Endodermal cell (in vitro differentiated cells): ENCODE measurements around the gene ZNF507. TPM values are rescaled to one million over a fixed set of nuclear protein-coding genes. Genes with fewer than 3 reads are reported as not detected.
A peak's percentile ranks its signal among the peaks of the same experiment; 100 is the strongest.

Experiments used
- DNase-seq: peaks from one replicate; pipeline ENCODE4 v3.0.0-alpha.2; 2017
- H3K27ac ChIP-seq: 2 replicates; pipeline ENCODE4 v1.5.1; 2013; ENCODE audit warnings: mild to moderate bottlenecking, low read depth, low read length, moderate library complexity
- H3K27me3 ChIP-seq: 2 replicates; pipeline ENCODE4 v1.6.1; 2013; ENCODE audit warnings: mild to moderate bottlenecking, low read length, moderate library complexity; ENCODE audit not compliant: insufficient read depth, control insufficient read depth, poor library complexity, severe bottlenecking
- H3K36me3 ChIP-seq: 2 replicates; pipeline ENCODE4 v1.7.0; 2013; ENCODE audit warnings: mild to moderate bottlenecking, low read length, moderate library complexity; ENCODE audit not compliant: control insufficient read depth, insufficient read depth
- H3K4me1 ChIP-seq: one replicate; pipeline ENCODE4 v1.7.0; 2013; ENCODE audit warnings: low read length; ENCODE audit not compliant: control insufficient read depth, insufficient read depth
- H3K4me3 ChIP-seq: 2 replicates; pipeline ENCODE4 v1.5.1; 2013; ENCODE audit warnings: mild to moderate bottlenecking, low read length, moderate library complexity
- H3K9ac ChIP-seq: 2 replicates; pipeline ENCODE4 v1.6.1; 2013; ENCODE audit warnings: mild to moderate bottlenecking, low read length, moderate library complexity; ENCODE audit not compliant: poor library complexity, severe bottlenecking; ENCODE audit errors: extremely low read depth
- H3K9me3 ChIP-seq: 2 replicates; pipeline ENCODE4 v1.6.1; 2013; ENCODE audit warnings: mild to moderate bottlenecking, low read length, moderate library complexity; ENCODE audit not compliant: control insufficient read depth
- H3K27ac Mint-ChIP-seq: 2 replicates; pipeline ENCODE4 v1.8.0; 2020; ENCODE audit warnings: mixed read lengths
- H3K27me3 Mint-ChIP-seq: 2 replicates; pipeline ENCODE4 v1.8.0; 2021; ENCODE audit warnings: mild to moderate bottlenecking, mixed read lengths; ENCODE audit not compliant: insufficient read depth
- H3K36me3 Mint-ChIP-seq: 2 replicates; pipeline ENCODE4 v1.8.0; 2020; ENCODE audit warnings: low read depth, mixed read lengths
- H3K4me1 Mint-ChIP-seq: 2 replicates; pipeline ENCODE4 v1.8.0; 2020; ENCODE audit warnings: mixed read lengths
- H3K4me3 Mint-ChIP-seq: 2 replicates; pipeline ENCODE4 v1.8.0; 2020; ENCODE audit warnings: mild to moderate bottlenecking, moderate library complexity, mixed read lengths
- H3K9me3 Mint-ChIP-seq: 2 replicates; pipeline ENCODE4 v1.8.0; 2020; ENCODE audit warnings: mild to moderate bottlenecking, mixed read lengths
- CTCF ChIP-seq: fragments of 200-600 bp; sonication (generic); conservative IDR thresholded peaks from 2 replicates; pipeline ENCODE4 v1.5.0; 2021; ENCODE audit warnings: antibody characterized with exemption, mild to moderate bottlenecking
- WGBS, 2 experiments: methylation state at CpG; one replicate each; pipeline versions ENCODE4 v1.1.5 to v1.1.7; 2013; ENCODE audit warnings: missing lambda C conversion rate in 2 of 2, mixed read lengths in 1 of 2; ENCODE audit not compliant: insufficient coverage in 1 of 2, insufficient read length in 1 of 2; 5-methylcytosine and 5-hydroxymethylcytosine counted together
- total RNA-seq, 2 donors: library from RNA; stranded (reverse); fragmentation: NEBNext Ultra II Directional in 1 of 2; extraction: Animal tissue kit (Norgen Biotek cat#: 25700) in 1 of 2; gene quantifications; 2 replicates in 1 of 2; 3 replicates in 1 of 2; pipeline ENCODE4 v1.2.1, GENCODE V29; 2021

Gene ZNF507
- total RNA-seq, 2 donors from 2014 or later, result 28.0 to 32.5 TPM

- DNase-seq, result no peak
- Histone ChIP-seq H3K9ac (no peak overlapping the region), H3K36me3 (no peaks in the 10 kb centered on the region), H3K9me3 (no peaks in the 10 kb centered on the region), H3K27ac (no peak overlapping the region), H3K27me3 (no peaks in the 10 kb centered on the region), H3K4me3 (no peak overlapping the region), H3K4me1 (no peaks in the 10 kb centered on the region)
- WGBS, 2 experiments, result 86% methylated on average over 2 of the region's 2 CpGs
- no peaks in the 10 kb centered on the region for H3K36me3 Mint-ChIP-seq
- H3K4me1 Mint-ChIP-seq, result peaks cover 17% of the 10 kb centered on the region
- TF ChIP-seq CTCF, result no peak
- peaks cover 5% of the 10 kb centered on the region for H3K9me3 Mint-ChIP-seq
- H3K27ac Mint-ChIP-seq, result no peak overlapping the region
- peaks cover 9% of the 10 kb centered on the region for H3K27me3 Mint-ChIP-seq
- H3K4me3 Mint-ChIP-seq, result no peak overlapping the region
These were observed 6.0 kb upstream of the ZNF507 start for GRCh38 chr19:32339423-32339822.

- H3K9me3 Mint-ChIP-seq, result peaks cover 7% of the 10 kb centered on the region
- H3K36me3 ChIP-seq, result no peaks in the 10 kb centered on the region
- no peak overlapping the region for H3K4me3 ChIP-seq
- H3K9ac ChIP-seq, result no peak overlapping the region
- no peak overlapping the region for H3K27ac Mint-ChIP-seq
- peak; percentile 75 for TF ChIP-seq CTCF
- WGBS, 2 experiments, result 80 to 82% methylated on average over 13 to 17 of the region's 18 CpGs
- H3K4me1 Mint-ChIP-seq, result peaks cover 17% of the 10 kb centered on the region
- H3K27me3 ChIP-seq, result no peaks in the 10 kb centered on the region
- H3K9me3 ChIP-seq, result peaks cover 5% of the 10 kb centered on the region
- H3K27ac ChIP-seq, result no peak overlapping the region
- H3K4me3 Mint-ChIP-seq, result no peak overlapping the region
- peak; percentile 86 for DNase-seq
- H3K27me3 Mint-ChIP-seq, result peaks cover 12% of the 10 kb centered on the region
- H3K36me3 Mint-ChIP-seq, result no peaks in the 10 kb centered on the region
- no peaks in the 10 kb centered on the region for H3K4me1 ChIP-seq
These were observed 5.2 kb upstream of the ZNF507 start for GRCh38 chr19:32339988-32340874.

- Mint-ChIP-seq H3K4me3 (no peak overlapping the region), H3K27ac (no peak overlapping the region), H3K27me3 (peaks cover 8% of the 10 kb centered on the region), H3K9me3 (peaks cover 7% of the 10 kb centered on the region), H3K4me1 (peaks cover 21% of the 10 kb centered on the region), H3K36me3 (peaks cover 7% of the 10 kb centered on the region)
- no peak overlapping the region for H3K27ac ChIP-seq
- WGBS, 2 experiments, result 90 to 91% methylated on average over 2 of the region's 2 CpGs
- DNase-seq, result no peak
- H3K9ac ChIP-seq, result no peak overlapping the region
- peaks cover 5% of the 10 kb centered on the region for H3K4me1 ChIP-seq
- H3K36me3 ChIP-seq, result peaks cover 6% of the 10 kb centered on the region
- H3K4me3 ChIP-seq, result no peak overlapping the region
- H3K9me3 ChIP-seq, result peaks cover 5% of the 10 kb centered on the region
- no peaks in the 10 kb centered on the region for H3K27me3 ChIP-seq
- TF ChIP-seq CTCF, result no peak
These were observed 2.7 kb upstream of the ZNF507 start for GRCh38 chr19:32342695-32343094.
